OCI-LY3 (cell line): ENCODE data around the gene TANK.

Experiments used
- EZH2phosphoT487 ChIP-seq: fragments of 200-600 bp; shearing (Covaris generic); IDR thresholded peaks from 2 replicates; pipeline ENCODE4 v1.6.1; 2018; ENCODE audit warnings: antibody characterized with exemption, mixed run types, low read depth
- TF ChIP-seq, protein P1 (sequence below): fragments of 200-600, 300-600 bp; sonication (generic); IDR thresholded peaks from 2 replicates; pipeline ENCODE4 v1.5.1; 2014; ENCODE audit warnings: antibody characterized with exemption, low read length, low read depth

DNA sequence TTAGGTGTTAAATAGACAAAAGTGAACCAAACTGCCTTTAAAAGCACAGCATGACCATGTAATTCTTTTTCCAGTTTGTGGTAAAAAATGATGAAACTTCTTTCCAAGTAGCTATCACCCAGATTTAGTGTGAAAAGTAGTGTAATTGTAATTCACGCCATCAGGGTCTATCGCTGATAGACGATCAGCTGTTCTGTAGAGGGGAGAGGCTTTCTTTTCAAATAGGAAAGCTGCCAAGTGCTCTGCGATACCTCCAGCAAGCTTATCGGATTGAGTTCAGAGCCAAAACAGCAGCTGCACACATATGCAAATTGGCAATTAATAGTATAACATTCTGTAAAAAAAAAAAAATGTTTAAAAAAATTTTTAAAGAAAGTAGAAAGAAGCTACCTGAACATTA lies 86.1 kb downstream of the TANK start:
- TF ChIP-seq, protein P1, sequence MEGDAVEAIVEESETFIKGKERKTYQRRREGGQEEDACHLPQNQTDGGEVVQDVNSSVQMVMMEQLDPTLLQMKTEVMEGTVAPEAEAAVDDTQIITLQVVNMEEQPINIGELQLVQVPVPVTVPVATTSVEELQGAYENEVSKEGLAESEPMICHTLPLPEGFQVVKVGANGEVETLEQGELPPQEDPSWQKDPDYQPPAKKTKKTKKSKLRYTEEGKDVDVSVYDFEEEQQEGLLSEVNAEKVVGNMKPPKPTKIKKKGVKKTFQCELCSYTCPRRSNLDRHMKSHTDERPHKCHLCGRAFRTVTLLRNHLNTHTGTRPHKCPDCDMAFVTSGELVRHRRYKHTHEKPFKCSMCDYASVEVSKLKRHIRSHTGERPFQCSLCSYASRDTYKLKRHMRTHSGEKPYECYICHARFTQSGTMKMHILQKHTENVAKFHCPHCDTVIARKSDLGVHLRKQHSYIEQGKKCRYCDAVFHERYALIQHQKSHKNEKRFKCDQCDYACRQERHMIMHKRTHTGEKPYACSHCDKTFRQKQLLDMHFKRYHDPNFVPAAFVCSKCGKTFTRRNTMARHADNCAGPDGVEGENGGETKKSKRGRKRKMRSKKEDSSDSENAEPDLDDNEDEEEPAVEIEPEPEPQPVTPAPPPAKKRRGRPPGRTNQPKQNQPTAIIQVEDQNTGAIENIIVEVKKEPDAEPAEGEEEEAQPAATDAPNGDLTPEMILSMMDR = no peak
- no peak for TF ChIP-seq EZH2phosphoT487
